ENCODE data around the gene EXOSC7.

DNA sequence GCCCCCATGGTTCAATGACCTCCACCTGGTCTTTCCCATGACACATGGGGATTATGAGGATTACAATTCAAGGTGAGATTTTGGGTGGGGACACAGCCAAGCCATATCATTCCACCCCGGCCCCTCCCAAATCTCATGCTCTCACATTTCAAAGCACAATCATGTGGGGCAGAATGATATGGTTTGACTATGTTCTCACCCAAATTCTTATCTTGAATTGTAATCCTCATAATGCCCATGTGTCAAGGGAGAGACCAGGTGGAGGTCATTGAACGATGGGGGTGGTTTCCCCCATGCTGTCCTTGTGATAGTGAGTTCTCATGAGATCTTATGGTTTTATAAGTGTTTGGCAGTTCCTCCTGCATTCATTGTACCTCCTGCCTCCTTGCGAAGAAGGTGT lies 47.6 kb downstream of the EXOSC7 start:
- TF ChIP-seq EZH2phosphoT487 (IDR thresholded peaks at IDR 0.05; ENCODE audit: insufficient read depth, low read depth): no peak
- no peak for TF ChIP-seq EZH2 (IDR thresholded peaks at IDR 0.05; ENCODE audit: insufficient read depth, poor library complexity, severe bottlenecking)

All from GM23248 (cell line).